ENCODE results near the gene OR2AG1.
A peak's percentile ranks its signal among the peaks of the same experiment; 100 is the strongest.

Gene OR2AG1, protein sequence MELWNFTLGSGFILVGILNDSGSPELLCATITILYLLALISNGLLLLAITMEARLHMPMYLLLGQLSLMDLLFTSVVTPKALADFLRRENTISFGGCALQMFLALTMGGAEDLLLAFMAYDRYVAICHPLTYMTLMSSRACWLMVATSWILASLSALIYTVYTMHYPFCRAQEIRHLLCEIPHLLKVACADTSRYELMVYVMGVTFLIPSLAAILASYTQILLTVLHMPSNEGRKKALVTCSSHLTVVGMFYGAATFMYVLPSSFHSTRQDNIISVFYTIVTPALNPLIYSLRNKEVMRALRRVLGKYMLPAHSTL

GRCh38 chr11:6782720-6783119 is at the start of gene OR2AG1:
TSS of gene OR2AG1 (plus strand) at chr11:6783020. CDS start at chr11:6785038, 2,018 bp downstream.
- no peak for DNase-seq (ENCODE audit: low read depth in 3 of 3, low spot score in 1 of 3)

GRCh38 chr11:6733326-6734275 is 49.2 kb upstream of the OR2AG1 start:
- no peak for DNase-seq (ENCODE audit: low read depth in 3 of 3, low spot score in 1 of 3)

DNA sequence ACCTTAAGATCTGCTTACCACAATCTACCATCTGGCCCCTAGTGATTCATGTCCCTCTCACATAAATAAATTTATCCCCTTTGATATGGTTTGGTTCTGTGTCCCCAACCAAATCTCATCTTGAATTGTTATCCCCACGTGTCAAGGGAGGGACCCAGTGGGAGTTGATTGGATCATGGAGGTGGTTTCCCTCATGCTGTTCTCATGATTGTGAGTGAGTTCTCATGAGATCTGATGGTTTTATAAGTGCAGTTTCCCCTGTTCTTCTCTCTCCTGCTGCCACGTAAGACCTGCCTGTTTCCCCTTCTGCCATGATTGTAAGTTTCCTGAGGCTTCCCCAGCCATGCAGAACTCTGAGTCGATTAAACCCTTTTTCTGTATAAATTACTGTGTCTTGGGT is 48.2 kb upstream of the OR2AG1 start:
- no peak for DNase-seq (ENCODE audit: low read depth in 3 of 3, low spot score in 1 of 3)

DNA sequence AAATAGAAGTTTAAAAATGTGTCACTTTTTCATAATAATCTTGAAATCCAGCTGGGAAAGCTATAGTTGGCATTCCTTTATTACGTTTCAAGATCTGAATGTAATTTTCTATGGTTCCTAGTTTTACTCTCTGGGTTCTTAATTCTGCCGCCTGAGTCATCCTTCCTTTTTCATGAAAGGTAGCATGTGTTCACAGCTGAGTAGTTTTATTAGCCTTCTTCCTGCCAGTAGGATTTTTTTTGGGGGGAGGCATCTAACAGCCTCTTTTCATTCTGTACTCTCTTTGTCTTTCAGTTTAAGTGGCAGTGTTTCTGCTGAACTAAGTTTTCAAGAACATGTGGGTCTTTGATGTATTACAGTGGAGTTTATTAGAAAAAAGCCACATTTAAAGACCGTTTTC is 47.5 kb upstream of the OR2AG1 start:
- no peak for DNase-seq (ENCODE audit: low read depth in 3 of 3, low spot score in 1 of 3)

GRCh38 chr11:6736495-6737121 is 46.2 kb upstream of the OR2AG1 start:
- no peak for DNase-seq (ENCODE audit: low read depth in 3 of 3, low spot score in 1 of 3)

DNA sequence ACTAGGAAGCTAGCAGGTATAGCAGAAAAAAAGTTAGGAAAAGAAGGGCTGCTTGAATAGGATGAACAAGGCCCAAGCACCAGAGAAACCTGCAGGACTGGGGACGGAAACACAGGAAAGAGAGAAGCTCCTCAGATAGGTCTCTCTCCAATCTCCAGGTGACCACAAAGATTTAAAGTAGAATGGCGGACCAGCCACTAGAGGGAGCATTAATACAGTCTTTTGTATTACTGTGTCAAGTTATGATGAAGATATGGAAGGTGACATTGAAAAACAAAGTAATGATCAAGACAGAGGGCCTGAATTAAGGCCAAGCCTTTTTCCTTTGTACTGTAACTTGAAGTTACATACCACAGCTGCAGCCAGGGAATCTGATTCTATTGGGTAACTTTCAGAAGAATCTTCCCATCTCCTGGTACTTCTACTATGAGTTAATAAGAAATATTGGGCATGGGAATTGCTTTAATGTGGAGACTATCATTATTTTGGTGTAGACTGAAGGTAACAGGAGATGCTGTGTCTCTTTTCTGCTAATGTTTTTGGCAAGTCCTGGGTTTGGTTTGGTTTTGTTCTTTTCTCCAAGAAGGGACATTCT is 44.9 kb upstream of the OR2AG1 start:
- DNase-seq (ENCODE audit: low read depth in 3 of 3, low spot score in 1 of 3), result peak in 2 of 3 donors; percentile 29 to 47

GRCh38 chr11:6738590-6738989 is 44.2 kb upstream of the OR2AG1 start:
- DNase-seq (ENCODE audit: low read depth in 3 of 3, low spot score in 1 of 3), result no peak

DNA sequence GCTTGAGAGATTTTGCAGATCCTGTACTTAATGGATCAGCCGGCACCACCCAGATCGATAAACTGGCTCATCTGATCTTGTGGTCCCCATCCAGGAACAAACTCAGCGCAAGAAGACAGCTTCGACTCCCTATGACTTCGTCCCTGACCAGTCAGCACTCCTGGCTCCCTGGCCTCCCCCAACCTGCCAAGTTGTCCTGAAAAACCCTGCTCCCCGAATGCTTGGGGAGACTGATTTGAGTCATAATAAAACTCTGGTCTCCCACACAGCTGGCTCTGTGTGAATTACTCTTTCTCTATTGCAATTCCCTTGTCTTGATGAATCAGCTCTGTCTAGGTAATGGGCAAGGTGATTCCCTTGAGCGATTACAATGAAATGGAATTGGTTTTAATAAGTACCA is 40.6 kb upstream of the OR2AG1 start:
- no peak for DNase-seq (ENCODE audit: low read depth in 3 of 3, low spot score in 1 of 3)

DNA sequence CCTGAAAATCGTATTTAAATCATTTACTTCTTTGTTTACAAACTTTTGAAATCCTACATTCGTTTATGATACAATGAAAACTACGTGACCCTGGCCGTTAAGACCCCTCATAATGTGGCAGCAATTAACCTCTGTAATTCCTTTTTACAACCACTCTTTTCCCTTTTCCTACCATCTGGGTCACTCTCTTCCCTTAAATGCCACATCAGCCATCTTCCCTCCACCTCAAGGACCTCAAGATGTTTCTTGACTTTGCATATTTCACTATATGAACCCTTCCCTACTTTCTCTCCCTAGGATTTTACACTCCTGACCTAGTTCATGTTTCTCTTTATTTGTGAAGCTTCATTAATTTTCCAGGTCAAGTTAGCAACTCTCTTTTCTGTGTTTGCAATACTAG is 37.8 kb upstream of the OR2AG1 start:
- no peak for DNase-seq (ENCODE audit: low read depth in 3 of 3, low spot score in 1 of 3)

DNA sequence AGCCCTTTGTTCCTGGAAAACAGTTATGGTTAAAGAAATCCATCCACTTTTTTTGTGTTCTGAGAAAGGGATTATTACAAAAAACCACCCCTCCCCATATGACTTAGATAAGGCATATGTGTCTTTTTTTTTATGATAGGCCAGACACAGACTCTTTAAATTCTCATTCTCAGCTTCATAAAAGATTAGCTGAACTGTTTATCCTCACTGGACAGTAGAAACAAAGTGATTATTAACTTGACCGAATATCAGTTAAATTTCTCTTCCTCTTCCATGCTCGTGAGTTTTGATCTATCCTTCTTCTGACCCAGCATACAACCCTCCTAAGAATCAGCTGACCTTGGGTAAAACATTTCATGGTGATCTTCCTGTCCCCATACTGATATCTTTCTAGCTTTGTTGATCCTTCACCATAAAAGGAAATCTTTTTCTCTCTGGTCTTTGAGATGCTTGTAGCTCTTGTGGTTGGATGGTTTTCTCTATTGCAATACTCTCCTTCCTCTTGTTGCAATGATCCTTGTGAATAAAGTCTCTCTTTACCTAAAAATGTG is 37.3 kb upstream of the OR2AG1 start:
- DNase-seq (ENCODE audit: low read depth in 3 of 3, low spot score in 1 of 3), result no peak

DNA sequence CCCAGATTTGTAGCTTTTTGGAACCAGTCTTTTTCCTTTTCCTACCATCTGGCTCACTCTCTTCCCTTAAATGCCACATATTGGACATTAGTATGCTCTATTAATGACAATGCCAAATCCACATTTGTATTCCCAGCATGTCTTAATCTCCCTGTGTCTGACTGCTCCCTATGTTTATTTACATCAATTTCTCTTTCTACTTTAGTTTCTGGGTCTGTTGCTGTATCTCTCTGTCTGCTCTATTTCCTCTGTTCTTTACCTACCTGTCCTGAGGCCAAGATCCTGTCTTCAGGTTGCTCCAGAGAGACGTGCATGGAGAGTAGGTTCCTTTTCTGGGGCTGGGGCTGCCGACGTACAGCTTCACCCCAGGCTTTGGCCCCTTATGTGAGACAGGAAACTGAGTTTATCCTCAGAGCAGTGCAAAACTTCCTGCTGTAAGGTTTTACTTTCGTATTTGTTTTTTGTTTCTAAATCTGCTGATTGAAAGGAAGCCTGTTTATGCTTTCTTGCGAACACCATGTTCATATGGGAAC is 36.7 kb upstream of the OR2AG1 start:
- peak in 1 of 3 donors; percentile 20 for DNase-seq (ENCODE audit: low read depth in 3 of 3, low spot score in 1 of 3)

DNA sequence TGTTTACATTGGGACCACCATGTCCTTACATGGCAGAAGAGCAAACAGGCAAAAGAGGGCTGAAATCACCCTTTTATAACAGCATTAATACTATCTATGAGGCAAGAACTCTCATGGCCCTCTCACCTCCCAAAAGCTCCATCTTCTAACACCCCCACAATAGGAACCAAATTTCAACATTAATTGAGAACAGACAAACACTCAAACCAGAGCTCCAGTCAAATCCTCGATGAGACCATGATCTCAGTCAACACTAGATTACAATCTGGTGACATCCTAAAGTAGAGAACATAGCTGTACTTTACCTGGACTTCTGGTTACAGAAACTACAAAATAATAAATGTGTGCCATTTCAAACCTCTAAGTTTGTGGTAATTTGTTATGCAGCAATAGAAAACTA is 36.2 kb upstream of the OR2AG1 start:
- DNase-seq (ENCODE audit: low read depth in 3 of 3, low spot score in 1 of 3), result no peak

DNA sequence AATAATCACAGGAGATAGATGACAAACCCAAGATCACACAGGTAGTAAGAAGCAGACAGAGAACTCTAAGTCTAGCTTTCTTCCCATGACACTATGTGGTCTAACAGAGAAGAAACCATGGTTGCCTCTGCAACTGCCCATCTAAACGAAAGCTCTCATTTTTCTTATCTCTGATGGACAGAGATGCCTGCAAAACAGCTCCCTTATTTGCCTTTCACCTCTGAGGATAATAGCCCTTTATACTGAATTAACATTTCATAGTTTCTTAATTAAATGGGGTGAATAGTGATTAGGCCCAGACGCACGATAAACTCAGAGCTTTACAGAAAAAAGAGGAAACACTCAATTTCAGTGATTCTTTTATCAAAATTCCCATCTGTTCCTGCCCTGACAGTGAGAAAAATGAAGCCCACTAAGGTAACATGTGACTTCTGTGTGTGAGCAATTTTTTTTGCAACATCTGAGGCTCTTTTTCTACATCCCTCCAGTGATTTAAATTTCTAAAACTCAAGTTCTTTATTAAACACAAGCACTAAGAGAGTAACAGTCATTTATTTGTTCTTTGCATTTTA is 35.6 kb upstream of the OR2AG1 start:
- DNase-seq (ENCODE audit: low read depth in 3 of 3, low spot score in 1 of 3), result no peak

GRCh38 chr11:6755303-6755952 is 27.4 kb upstream of the OR2AG1 start:
- DNase-seq (ENCODE audit: low read depth in 3 of 3, low spot score in 1 of 3), result no peak

DNA sequence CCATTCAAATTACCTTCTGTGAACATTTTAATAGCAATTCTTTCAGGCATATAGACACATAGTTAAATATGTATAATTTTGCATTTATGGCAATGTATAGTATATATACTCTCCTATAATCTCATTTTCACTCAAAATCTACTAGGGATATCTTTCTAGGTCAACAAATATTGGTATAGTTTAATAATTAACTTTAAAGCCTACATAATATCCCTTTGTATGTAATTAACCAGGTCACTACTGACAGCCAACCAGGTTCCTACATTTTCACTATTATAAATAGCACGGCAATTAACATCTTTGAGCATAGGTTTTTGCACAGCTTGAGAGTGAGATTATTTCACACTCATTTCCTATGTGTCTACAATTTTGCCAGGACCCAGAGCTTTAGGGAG is 26.9 kb upstream of the OR2AG1 start:
- no peak for DNase-seq (ENCODE audit: low read depth in 3 of 3, low spot score in 1 of 3)

GRCh38 chr11:6757373-6757967 is 25.4 kb upstream of the OR2AG1 start:
- DNase-seq (ENCODE audit: low read depth in 3 of 3, low spot score in 1 of 3), result peak; percentile 25 to 38 (median 30)

GRCh38 chr11:6771926-6772893 is 10.6 kb upstream of the OR2AG1 start, which contains the start of gene OR2AG2:
TSS of gene OR2AG2 (minus strand) at chr11:6771976. CDS start at chr11:6768957, 3,019 bp downstream.
- no peak for DNase-seq (ENCODE audit: low read depth in 3 of 3, low spot score in 1 of 3)

GRCh38 chr11:6778518-6778917 is 4.3 kb upstream of the OR2AG1 start:
- no peak for DNase-seq (ENCODE audit: low read depth in 3 of 3, low spot score in 1 of 3)

Measured in stimulated activated CD4-positive, alpha-beta T cell treated with anti-CD3 and anti-CD28 coated beads, TNF-alpha, amount 100 ng/mL, for 1 hour (primary cell).